ENCODE data around the gene ABO. TPM values are rescaled to one million over a fixed set of nuclear protein-coding genes. Genes with fewer than 3 reads are reported as not detected.

Gene ABO
- total and polyA plus RNA-seq, 2 of the 8 experiments (the other 6 are each of a cell fraction or from before 2014, with no cell fraction given) = 0.03 TPM; not detected in 1

DNA sequence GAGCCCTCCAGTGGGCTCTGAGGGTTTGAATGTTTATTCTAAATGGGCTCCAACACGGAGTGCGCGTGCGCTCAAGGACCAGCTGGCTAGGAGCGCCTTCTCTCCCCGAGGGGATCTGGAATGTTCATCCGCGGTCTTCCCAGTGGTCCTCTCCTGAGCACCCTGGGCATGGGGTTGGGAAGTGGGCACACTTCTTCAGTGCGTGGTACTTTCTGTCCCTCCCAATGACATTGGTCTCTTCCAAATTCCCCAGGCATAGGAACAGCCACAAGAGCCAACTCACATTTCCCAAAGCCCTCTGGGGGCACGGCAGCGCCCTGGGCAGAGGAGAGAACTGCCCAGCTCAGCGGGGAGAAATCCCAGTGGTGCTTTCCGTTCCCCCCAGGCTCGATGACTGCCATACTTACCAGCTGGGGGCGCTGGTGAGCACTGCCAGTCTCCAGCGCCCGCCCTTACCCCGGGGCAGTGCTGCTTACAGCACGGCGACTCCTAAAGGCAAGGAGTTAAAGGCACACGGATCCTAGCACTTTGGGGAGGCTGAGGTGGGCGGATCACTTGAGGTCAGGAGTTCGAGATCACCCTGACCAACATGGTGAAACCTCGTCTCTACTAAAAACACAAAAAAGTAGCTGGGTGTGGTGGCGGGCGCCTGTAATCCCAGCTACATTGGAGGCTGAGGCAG is 36.0 kb downstream of the ABO start (continued):
- TF ChIP-seq FOSL1 (IDR thresholded peaks at IDR 0.05; ENCODE audit: insufficient read depth, low read depth, low read length) (no peak), SP2 (IDR thresholded peaks at IDR 0.05; ENCODE audit: low read length) (no peak), JUND (IDR thresholded peaks at IDR 0.05; ENCODE audit: low read length) (no peak), SAP30 (IDR thresholded peaks at IDR 0.05; ENCODE audit: insufficient read depth, insufficient replicate concordance, low read length) (no peak), RAD21 (IDR thresholded peaks at IDR 0.05 in 1 of 2, conservative IDR thresholded peaks at IDR 0.05 in 1 of 2; ENCODE audit: low read depth in 2 of 2, low read length in 2 of 2) (peak; percentile 58 to 78), POU5F1 (IDR thresholded peaks at IDR 0.05; ENCODE audit: low read depth, low read length) (no peak), SIN3A (conservative IDR thresholded peaks at IDR 0.05 in 1 of 2, IDR thresholded peaks at IDR 0.05 in 1 of 2; ENCODE audit: low read depth in 1 of 2, low read length in 2 of 2) (no peak), POLR2A (IDR thresholded peaks at IDR 0.05; ENCODE audit: control extremely low read depth in 1 of 2, low read depth in 2 of 2, low read length in 2 of 2) (no peak), RNF2 (IDR thresholded peaks at IDR 0.05; ENCODE audit: borderline replicate concordance, low read depth, low read length, missing control alignments, poor library complexity, severe bottlenecking) (no peak), RBBP5 (IDR thresholded peaks at IDR 0.05; ENCODE audit: borderline replicate concordance, low read depth, low read length) (no peak), CBX8 (IDR thresholded peaks at IDR 0.05; ENCODE audit: borderline replicate concordance, low read depth, low read length) (no peak), SRF (IDR thresholded peaks at IDR 0.05; ENCODE audit: low read depth, low read length) (no peak), BCL11A (IDR thresholded peaks at IDR 0.05; ENCODE audit: low read depth in 2 of 2, low read length in 2 of 2) (no peak), JUN (IDR thresholded peaks at IDR 0.05; ENCODE audit: low read depth, low read length) (no peak), RXRA (IDR thresholded peaks at IDR 0.05; ENCODE audit: insufficient read depth, low read depth, low read length) (no peak), KDM5A (IDR thresholded peaks at IDR 0.05; ENCODE audit: low read length) (no peak), SUZ12 (IDR thresholded peaks at IDR 0.05; ENCODE audit: low read length) (no peak), SP4 (IDR thresholded peaks at IDR 0.05; ENCODE audit: low read length) (no peak), GTF2F1 (IDR thresholded peaks at IDR 0.05; ENCODE audit: borderline replicate concordance, low read depth, low read length) (no peak), NANOG (IDR thresholded peaks at IDR 0.05; ENCODE audit: insufficient read depth, low read depth, low read length, poor library complexity, severe bottlenecking) (peak; percentile 66), ASH2L (IDR thresholded peaks at IDR 0.05; ENCODE audit: low read length) (peak; percentile 57), TCF12 (IDR thresholded peaks at IDR 0.05; ENCODE audit: low read depth, low read length) (no peak), EGR1 (IDR thresholded peaks at IDR 0.05; ENCODE audit: borderline replicate concordance, low read depth, low read length) (no peak; the same call in 1 of the 2 replicates)
- TF ChIP-seq, protein P1, sequence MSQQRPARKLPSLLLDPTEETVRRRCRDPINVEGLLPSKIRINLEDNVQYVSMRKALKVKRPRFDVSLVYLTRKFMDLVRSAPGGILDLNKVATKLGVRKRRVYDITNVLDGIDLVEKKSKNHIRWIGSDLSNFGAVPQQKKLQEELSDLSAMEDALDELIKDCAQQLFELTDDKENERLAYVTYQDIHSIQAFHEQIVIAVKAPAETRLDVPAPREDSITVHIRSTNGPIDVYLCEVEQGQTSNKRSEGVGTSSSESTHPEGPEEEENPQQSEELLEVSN (IDR thresholded peaks at IDR 0.05) = no peak
